Subcutaneous preadipocyte (primary cell): ENCODE measurements around the gene AHNAK. TPM values are rescaled to one million over a fixed set of nuclear protein-coding genes. Genes with fewer than 3 reads are reported as not detected.

ENCODE experiments used
- small RNA-seq: library from RNA; depleted of rRNA; stranded (forward); fragments of <200 nt; gene quantifications from one replicate; pipeline ENCODE3, GENCODE V24; 2012
- total RNA-seq: library from RNA; depleted of rRNA; stranded (reverse); fragments of >200 nt; gene quantifications from 2 replicates; pipeline ENCODE4 v1.2.3, GENCODE V29; 2012

AHNAK gene, protein sequence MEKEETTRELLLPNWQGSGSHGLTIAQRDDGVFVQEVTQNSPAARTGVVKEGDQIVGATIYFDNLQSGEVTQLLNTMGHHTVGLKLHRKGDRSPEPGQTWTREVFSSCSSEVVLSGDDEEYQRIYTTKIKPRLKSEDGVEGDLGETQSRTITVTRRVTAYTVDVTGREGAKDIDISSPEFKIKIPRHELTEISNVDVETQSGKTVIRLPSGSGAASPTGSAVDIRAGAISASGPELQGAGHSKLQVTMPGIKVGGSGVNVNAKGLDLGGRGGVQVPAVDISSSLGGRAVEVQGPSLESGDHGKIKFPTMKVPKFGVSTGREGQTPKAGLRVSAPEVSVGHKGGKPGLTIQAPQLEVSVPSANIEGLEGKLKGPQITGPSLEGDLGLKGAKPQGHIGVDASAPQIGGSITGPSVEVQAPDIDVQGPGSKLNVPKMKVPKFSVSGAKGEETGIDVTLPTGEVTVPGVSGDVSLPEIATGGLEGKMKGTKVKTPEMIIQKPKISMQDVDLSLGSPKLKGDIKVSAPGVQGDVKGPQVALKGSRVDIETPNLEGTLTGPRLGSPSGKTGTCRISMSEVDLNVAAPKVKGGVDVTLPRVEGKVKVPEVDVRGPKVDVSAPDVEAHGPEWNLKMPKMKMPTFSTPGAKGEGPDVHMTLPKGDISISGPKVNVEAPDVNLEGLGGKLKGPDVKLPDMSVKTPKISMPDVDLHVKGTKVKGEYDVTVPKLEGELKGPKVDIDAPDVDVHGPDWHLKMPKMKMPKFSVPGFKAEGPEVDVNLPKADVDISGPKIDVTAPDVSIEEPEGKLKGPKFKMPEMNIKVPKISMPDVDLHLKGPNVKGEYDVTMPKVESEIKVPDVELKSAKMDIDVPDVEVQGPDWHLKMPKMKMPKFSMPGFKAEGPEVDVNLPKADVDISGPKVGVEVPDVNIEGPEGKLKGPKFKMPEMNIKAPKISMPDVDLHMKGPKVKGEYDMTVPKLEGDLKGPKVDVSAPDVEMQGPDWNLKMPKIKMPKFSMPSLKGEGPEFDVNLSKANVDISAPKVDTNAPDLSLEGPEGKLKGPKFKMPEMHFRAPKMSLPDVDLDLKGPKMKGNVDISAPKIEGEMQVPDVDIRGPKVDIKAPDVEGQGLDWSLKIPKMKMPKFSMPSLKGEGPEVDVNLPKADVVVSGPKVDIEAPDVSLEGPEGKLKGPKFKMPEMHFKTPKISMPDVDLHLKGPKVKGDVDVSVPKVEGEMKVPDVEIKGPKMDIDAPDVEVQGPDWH (N-terminal part only)
- total RNA-seq = 800 and 1,162 TPM in 2 replicates

DNA sequence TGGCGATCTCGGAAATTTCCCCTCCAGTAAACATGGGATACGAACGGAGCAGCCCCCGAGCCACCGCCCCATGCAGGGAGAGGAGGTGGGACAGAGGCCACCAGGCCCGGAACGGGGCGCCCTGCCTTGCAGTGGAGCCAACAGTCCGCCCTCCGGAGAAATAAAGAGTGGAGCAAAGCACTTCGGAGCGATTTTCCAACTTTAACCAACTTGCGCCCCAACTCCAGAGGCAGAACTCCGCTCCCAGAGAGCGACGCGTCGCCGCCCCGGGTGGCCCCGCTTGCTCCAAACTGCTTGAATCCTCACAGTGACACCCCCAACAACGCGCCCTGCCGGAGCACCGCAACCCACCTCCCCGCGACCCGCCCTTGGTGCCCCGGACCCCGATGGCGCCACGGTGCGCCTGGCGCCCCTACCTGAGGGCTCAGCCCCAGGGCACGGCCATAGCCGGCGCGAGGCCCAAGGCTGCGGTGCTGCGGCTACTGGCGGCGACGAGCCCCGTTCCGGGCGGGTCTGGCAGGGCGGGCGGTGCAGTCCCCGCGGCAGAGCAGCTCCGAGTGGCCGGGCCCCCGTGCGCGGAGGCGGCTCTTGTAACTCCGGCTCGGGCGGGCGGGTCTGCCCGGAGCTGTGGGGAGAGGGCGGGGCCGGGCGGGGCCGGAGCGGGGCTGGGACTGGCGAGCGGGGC lies at the start of gene AHNAK:
TSS of gene AHNAK (minus strand) at position 563 of the 685 bp plus-strand sequence. CDS start 10,708 bp downstream, outside the sequence.

DNA sequence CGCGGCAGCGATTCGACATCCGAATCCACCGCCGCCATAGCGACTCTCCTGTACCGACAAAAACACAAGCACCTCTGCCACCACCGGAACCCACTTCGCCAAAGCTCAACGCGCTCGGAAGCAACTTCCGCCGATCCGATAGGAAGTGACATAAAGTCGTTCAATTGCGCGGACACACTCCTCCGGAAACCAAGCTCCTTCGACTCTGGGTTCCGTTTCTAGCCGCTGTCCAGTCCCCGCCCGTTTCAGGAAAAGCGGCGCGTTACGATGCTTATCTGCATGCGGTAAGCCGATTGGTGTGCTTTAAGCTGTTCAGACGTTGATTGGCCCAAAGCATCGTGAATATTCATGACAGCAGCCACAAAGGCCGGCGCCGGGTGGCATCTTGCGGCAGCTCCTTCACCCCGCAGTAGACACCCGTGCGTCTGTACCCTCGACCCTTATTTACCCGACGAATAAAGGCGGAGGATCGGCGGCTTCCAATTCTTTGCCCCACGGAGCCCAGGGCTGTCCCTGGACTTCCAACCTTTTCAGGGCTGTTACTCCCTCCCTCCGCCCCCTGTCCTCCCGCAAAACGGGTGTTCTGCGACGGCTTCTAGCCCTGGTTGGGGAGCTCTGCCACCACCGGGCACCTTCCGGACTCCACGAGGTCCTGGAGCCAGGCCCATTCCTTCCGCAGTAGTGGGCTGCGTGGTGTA lies 45.0 kb upstream of the AHNAK start, which contains the start of gene TUT1:
TSS of gene TUT1 (minus strand) at position 76 of the 698 bp plus-strand sequence. CDS start at position 38, 38 bp downstream.

DNA sequence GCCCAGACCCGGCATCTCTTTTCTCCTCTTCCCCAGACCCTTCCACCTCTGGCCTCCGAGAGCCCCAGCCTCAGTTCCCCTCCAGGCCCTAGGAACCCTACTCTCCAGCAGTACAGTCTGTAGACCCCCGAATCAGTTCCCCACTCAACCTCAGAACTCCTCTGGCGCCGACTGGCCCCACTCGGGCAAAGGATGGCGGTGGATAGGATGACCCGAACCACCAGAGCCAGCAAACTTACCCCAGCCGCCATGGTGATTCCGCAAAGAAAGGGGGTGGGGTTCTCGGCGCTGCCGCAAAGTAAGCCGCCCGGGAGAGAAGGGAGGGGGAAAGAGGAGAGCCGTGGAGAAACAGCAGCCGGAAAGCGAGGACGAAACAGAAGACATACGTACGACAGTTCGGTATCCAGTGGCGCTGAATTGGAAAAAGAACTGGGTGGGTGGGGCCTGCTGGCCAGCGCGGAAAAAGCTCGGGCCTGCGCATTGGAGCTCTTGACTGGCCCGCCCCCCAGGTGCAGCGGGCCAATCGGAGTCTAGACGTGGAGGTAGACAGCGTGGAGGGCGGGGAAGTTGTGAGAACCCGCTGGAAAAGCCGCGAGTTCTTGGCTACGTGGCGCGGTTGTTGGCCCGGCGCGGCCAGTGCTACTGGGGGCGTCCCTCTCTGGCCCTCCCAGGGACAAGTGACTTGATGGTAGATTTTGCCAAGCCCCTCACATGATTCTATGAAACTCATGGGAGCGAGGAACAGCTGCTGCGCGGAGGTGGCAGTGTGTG lies 27.2 kb upstream of the AHNAK start, which contains the start of gene EEF1G:
TSS of gene EEF1G (minus strand) at position 300 of the 771 bp plus-strand sequence. CDS start at position 251, 49 bp downstream.

DNA sequence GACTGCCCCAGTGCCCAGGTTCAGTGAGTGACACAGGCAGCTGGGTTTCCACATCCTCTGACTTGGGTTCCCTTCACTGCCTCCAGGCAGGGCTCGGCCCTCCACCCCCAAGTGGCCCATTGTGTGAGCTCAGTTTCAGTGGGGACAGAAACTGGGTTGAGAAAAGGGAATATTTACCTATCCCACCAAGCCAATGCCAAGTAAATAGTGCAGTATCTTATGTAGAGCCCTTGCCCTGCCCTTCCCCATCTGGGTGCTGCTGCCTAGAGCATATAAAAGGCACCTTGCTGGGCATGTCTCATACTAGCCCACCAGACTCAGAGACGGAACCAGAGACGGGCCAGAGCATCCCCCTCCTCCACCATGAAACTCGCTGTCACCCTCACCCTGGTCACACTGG lies 127.9 kb downstream of the AHNAK start, which contains the start of gene SCGB1A1:
TSS of gene SCGB1A1 (plus strand) at position 301 of the 400 bp plus-strand sequence. CDS start at position 364, 63 bp downstream.

Small RNAs within 50 kb of the gene (small RNA-seq; reads per million reads assigned to genes)
- gene EEF1G (not detected), gene MIR6747 (0.11 reads per million)

Other genes with a start within 250 kb of the AHNAK start
- gene SCGB1D4, start 247.7 kb downstream of the AHNAK start, total RNA-seq = not detected in 2 replicates
- gene ASRGL1, start 209.4 kb downstream of the AHNAK start, total RNA-seq = not detected in 2 replicates
- not detected in 2 replicates for gene SCGB1A1, start 127.8 kb downstream of the AHNAK start, total RNA-seq
- gene EEF1G, start 27.1 kb upstream of the AHNAK start, total RNA-seq = 828 and 1,333 TPM in 2 replicates
- gene TUT1, start 44.7 kb upstream of the AHNAK start, total RNA-seq = 4.8 and 7.6 TPM in 2 replicates
- 95.2 and 143 TPM in 2 replicates for gene MTA2, start 55.1 kb upstream of the AHNAK start, total RNA-seq
- 22.0 and 25.6 TPM in 2 replicates for gene EML3, start 66.0 kb upstream of the AHNAK start, total RNA-seq
- gene ROM1, start 66.5 kb upstream of the AHNAK start, total RNA-seq = 3.1 and 4.4 TPM in 2 replicates
- 28.0 and 42.3 TPM in 2 replicates for gene B3GAT3, start 75.2 kb upstream of the AHNAK start, total RNA-seq
- 178 and 191 TPM in 2 replicates for gene GANAB, start 99.8 kb upstream of the AHNAK start, total RNA-seq
- 30.5 and 34.8 TPM in 2 replicates for gene INTS5, start 106.5 kb upstream of the AHNAK start, total RNA-seq
- 24.8 and 29.4 TPM in 2 replicates for gene C11orf98, start 118.4 kb upstream of the AHNAK start, total RNA-seq
- gene CSKMT, start 118.5 kb upstream of the AHNAK start, total RNA-seq = 8.5 and 17.6 TPM in 2 replicates
- 7.8 and 9.2 TPM in 2 replicates for gene UQCC3, start 124.9 kb upstream of the AHNAK start, total RNA-seq
- 8.0 and 8.5 TPM in 2 replicates for gene LBHD1, start 125.5 kb upstream of the AHNAK start, total RNA-seq
- gene UBXN1, start 132.3 kb upstream of the AHNAK start, total RNA-seq = 70.6 and 99.2 TPM in 2 replicates
- gene LRRN4CL, start 142.7 kb upstream of the AHNAK start, total RNA-seq = 16.4 and 38.2 TPM in 2 replicates
- gene BSCL2, start 160.6 kb upstream of the AHNAK start, total RNA-seq = 36.0 and 43.4 TPM in 2 replicates
- gene GNG3, start 160.9 kb upstream of the AHNAK start, total RNA-seq = not detected in 2 replicates
- 9.9 and 12.5 TPM in 2 replicates for gene HNRNPUL2, start 180.7 kb upstream of the AHNAK start, total RNA-seq
- 32.3 and 36.0 TPM in 2 replicates for gene TTC9C, start 181.7 kb upstream of the AHNAK start, total RNA-seq
- 12.3 and 13.6 TPM in 2 replicates for gene ZBTB3, start 207.4 kb upstream of the AHNAK start, total RNA-seq
- gene POLR2G, start 214.8 kb upstream of the AHNAK start, total RNA-seq = 44.4 and 55.5 TPM in 2 replicates
- 14.7 and 19.5 TPM in 2 replicates for gene TAF6L, start 224.6 kb upstream of the AHNAK start, total RNA-seq
- 25.0 and 38.9 TPM in 2 replicates for gene TMEM179B, start 240.6 kb upstream of the AHNAK start, total RNA-seq
- gene TMEM223, start 245.2 kb upstream of the AHNAK start, total RNA-seq = 15.8 and 18.4 TPM in 2 replicates